DOHH2 (cell line): ENCODE measurements around the gene TP63.

Source experiments
- H3F3A ChIP-seq: fragments of 200-600 bp; sonication (generic), shearing (Covaris generic); 2 replicates; pipeline ENCODE4 v1.6.0; 2016; ENCODE audit warnings: antibody characterized with exemption, mild to moderate bottlenecking; ENCODE audit not compliant: control insufficient read depth, insufficient read depth
- H3K27ac ChIP-seq: fragments of 200-600 bp; sonication (generic); 2 replicates; pipeline ENCODE4 v1.5.1; 2014; ENCODE audit warnings: low read depth, mild to moderate bottlenecking, low read length, moderate library complexity
- H3K27me3 ChIP-seq: fragments of 200-600 bp; sonication (generic); 2 replicates; pipeline ENCODE4 v1.6.1; 2014; ENCODE audit warnings: mild to moderate bottlenecking, low read length, mixed read lengths; ENCODE audit not compliant: control insufficient read depth
- H3K36me3 ChIP-seq: fragments of 200-600 bp; sonication (generic); 2 replicates; pipeline ENCODE4 v1.6.1; 2014; ENCODE audit warnings: mild to moderate bottlenecking, low read length, moderate library complexity, mixed read lengths; ENCODE audit not compliant: control insufficient read depth
- H3K4me1 ChIP-seq: fragments of 200-600 bp; sonication (generic); 2 replicates; pipeline ENCODE4 v1.6.1; 2014; ENCODE audit warnings: mild to moderate bottlenecking, low read length, mixed read lengths; ENCODE audit not compliant: control insufficient read depth
- H3K4me2 ChIP-seq: fragments of 200-600 bp; sonication (generic); 2 replicates; pipeline ENCODE4 v1.6.0; 2014; ENCODE audit warnings: mild to moderate bottlenecking, low read length, moderate library complexity
- H3K4me3 ChIP-seq: fragments of 200-600 bp; sonication (generic); 2 replicates; pipeline ENCODE4 v1.5.1; 2014; ENCODE audit warnings: mild to moderate bottlenecking, low read length, mixed read lengths
- H3K79me2 ChIP-seq: fragments of 200-600 bp; sonication (generic); 2 replicates; pipeline ENCODE4 v1.6.1; 2014; ENCODE audit warnings: mild to moderate bottlenecking, low read length, mixed read lengths; ENCODE audit not compliant: control insufficient read depth
- H3K9me2 ChIP-seq: fragments of 200-600 bp; sonication (generic); replicated peaks from 2 replicates; pipeline ENCODE4 v1.6.1; 2014; ENCODE audit warnings: mild to moderate bottlenecking, low read length, mixed read lengths; ENCODE audit not compliant: control insufficient read depth
- H3K9me3 ChIP-seq: fragments of 200-600 bp; sonication (generic); 2 replicates; pipeline ENCODE4 v1.6.1; 2014; ENCODE audit warnings: antibody characterized with exemption, low read length, mixed read lengths; ENCODE audit not compliant: control insufficient read depth, insufficient read depth
- H4K20me1 ChIP-seq: fragments of 200-600 bp; sonication (generic); 2 replicates; pipeline ENCODE4 v1.6.0; 2014; ENCODE audit warnings: low read depth, mild to moderate bottlenecking, antibody characterized with exemption, low read length, moderate library complexity; ENCODE audit not compliant: control insufficient read depth, insufficient read depth
- EZH2phosphoT487 ChIP-seq: fragments of 200-600 bp; sonication (generic); IDR thresholded peaks from 2 replicates; pipeline ENCODE4 v1.6.1; 2017; ENCODE audit warnings: borderline replicate concordance, mild to moderate bottlenecking, antibody characterized with exemption, low read length, moderate library complexity, mixed read lengths
- TF ChIP-seq, protein P1 (sequence below): fragments of 200-600 bp; sonication (generic); IDR thresholded peaks from one replicate; pipeline ENCODE4 v1.5.1; 2014; ENCODE audit warnings: antibody characterized with exemption, mild to moderate bottlenecking, low read depth, low read length; ENCODE audit not compliant: poor library complexity, severe bottlenecking

The TP63 gene

GRCh38 chr3:189712906-189713483 lies 81.8 kb downstream of the TP63 start:
- H3F3A ChIP-seq = no peaks in the 10 kb centered on the region
- H3K4me2 ChIP-seq = no peak overlapping the region
- H3K4me3 ChIP-seq = no peak overlapping the region
- no peaks in the 10 kb centered on the region for H3K9me3 ChIP-seq
- no peaks in the 10 kb centered on the region for H4K20me1 ChIP-seq
- H3K9me2 ChIP-seq = no peaks in the 10 kb centered on the region
- H3K36me3 ChIP-seq = no peaks in the 10 kb centered on the region
- no peaks in the 10 kb centered on the region for H3K79me2 ChIP-seq
- H3K27ac ChIP-seq = no peak overlapping the region
- no peaks in the 10 kb centered on the region for H3K27me3 ChIP-seq
- TF ChIP-seq, protein P1, sequence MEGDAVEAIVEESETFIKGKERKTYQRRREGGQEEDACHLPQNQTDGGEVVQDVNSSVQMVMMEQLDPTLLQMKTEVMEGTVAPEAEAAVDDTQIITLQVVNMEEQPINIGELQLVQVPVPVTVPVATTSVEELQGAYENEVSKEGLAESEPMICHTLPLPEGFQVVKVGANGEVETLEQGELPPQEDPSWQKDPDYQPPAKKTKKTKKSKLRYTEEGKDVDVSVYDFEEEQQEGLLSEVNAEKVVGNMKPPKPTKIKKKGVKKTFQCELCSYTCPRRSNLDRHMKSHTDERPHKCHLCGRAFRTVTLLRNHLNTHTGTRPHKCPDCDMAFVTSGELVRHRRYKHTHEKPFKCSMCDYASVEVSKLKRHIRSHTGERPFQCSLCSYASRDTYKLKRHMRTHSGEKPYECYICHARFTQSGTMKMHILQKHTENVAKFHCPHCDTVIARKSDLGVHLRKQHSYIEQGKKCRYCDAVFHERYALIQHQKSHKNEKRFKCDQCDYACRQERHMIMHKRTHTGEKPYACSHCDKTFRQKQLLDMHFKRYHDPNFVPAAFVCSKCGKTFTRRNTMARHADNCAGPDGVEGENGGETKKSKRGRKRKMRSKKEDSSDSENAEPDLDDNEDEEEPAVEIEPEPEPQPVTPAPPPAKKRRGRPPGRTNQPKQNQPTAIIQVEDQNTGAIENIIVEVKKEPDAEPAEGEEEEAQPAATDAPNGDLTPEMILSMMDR = no peak
- TF ChIP-seq EZH2phosphoT487 = no peak
- peaks cover 15% of the 10 kb centered on the region for H3K4me1 ChIP-seq

GRCh38 chr3:189714991-189715961 lies 84.1 kb downstream of the TP63 start:
- Histone ChIP-seq H3F3A (no peaks in the 10 kb centered on the region), H3K9me2 (no peaks in the 10 kb centered on the region), H3K79me2 (no peaks in the 10 kb centered on the region), H3K4me2 (peak overlapping the region; percentile 2), H3K4me1 (peaks cover 15% of the 10 kb centered on the region), H3K36me3 (no peaks in the 10 kb centered on the region), H3K27me3 (no peaks in the 10 kb centered on the region), H3K27ac (no peak overlapping the region), H3K9me3 (no peaks in the 10 kb centered on the region), H3K4me3 (0 out of 2 replicates have a peak overlapping the region, but pooled peaks have one; percentile 2), H4K20me1 (no peaks in the 10 kb centered on the region)
- TF ChIP-seq, protein P1 = no peak

- H3K27ac ChIP-seq = no peak overlapping the region
- H3K36me3 ChIP-seq = no peaks in the 10 kb centered on the region
- no peaks in the 10 kb centered on the region for H3F3A ChIP-seq
- no peaks in the 10 kb centered on the region for H3K79me2 ChIP-seq
- no peak overlapping the region for H3K4me2 ChIP-seq
- TF ChIP-seq, protein P1 = no peak
- TF ChIP-seq EZH2phosphoT487 = no peak
- H3K4me1 ChIP-seq = peaks cover 15% of the 10 kb centered on the region
- no peak overlapping the region for H3K4me3 ChIP-seq
- H3K27me3 ChIP-seq = no peaks in the 10 kb centered on the region
- no peaks in the 10 kb centered on the region for H4K20me1 ChIP-seq
- no peaks in the 10 kb centered on the region for H3K9me3 ChIP-seq
- no peaks in the 10 kb centered on the region for H3K9me2 ChIP-seq
Measured at GRCh38 chr3:189718215-189718614, 87.0 kb downstream of the TP63 start.
